ENCODE results near the gene CCDC88C. TPM values are rescaled to one million over a fixed set of nuclear protein-coding genes. Genes with fewer than 3 reads are reported as not detected.

Gene CCDC88C
- total RNA-seq, 1 experiment from 2014 or later, result 64.8 TPM

- no peaks in the 10 kb centered on the region for H3K36me3 Mint-ChIP-seq
- peaks cover 65% of the 10 kb centered on the region for H3K4me1 Mint-ChIP-seq
- ChIA-PET POLR2A (no interaction called here), CTCF (interaction anchor here (0.7 to 2.4 kb wide), 3 partner anchors 26 to 230 kb away, joined by 3 to 9 read pairs (median 8); no protein-coding TSS in a partner anchor)
- DNase-seq (ENCODE audit: low spot score) (no peak), ATAC-seq (no peak)
- H3K4me3 Mint-ChIP-seq, result no peak overlapping the region
- H3K9me3 Mint-ChIP-seq, result no peaks in the 10 kb centered on the region
- peak overlapping the region; percentile 83 for H3K27ac Mint-ChIP-seq
- H3K27me3 Mint-ChIP-seq (ENCODE audit: low read depth), result no peaks in the 10 kb centered on the region
- TF ChIP-seq HMGXB4 (CRISPR knock-in tag; IDR thresholded peaks at IDR 0.05) (no peak), GABPB1 (CRISPR knock-in tag; IDR thresholded peaks at IDR 0.05) (no peak), NR2C2 (CRISPR knock-in tag; IDR thresholded peaks at IDR 0.05) (no peak), OVOL2 (CRISPR knock-in tag; IDR thresholded peaks at IDR 0.05; ENCODE audit: borderline replicate concordance) (no peak), PRDM15 (CRISPR knock-in tag; IDR thresholded peaks at IDR 0.05) (no peak), FOXK1 (CRISPR knock-in tag; IDR thresholded peaks at IDR 0.05) (no peak), AFF4 (CRISPR knock-in tag; IDR thresholded peaks at IDR 0.05; ENCODE audit: borderline replicate concordance) (no peak), ZNF532 (CRISPR knock-in tag; IDR thresholded peaks at IDR 0.05; ENCODE audit: borderline replicate concordance) (no peak), USF1 (CRISPR knock-in tag; IDR thresholded peaks at IDR 0.05) (no peak), KAT7 (CRISPR knock-in tag; IDR thresholded peaks at IDR 0.05; ENCODE audit: borderline replicate concordance) (no peak)
Observed at GRCh38 chr14:91350483-91350812, 67.2 kb downstream of the CCDC88C start.
